ENCODE data around the gene CACTIN. TPM values are rescaled to one million over a fixed set of nuclear protein-coding genes. Genes with fewer than 3 reads are reported as not detected.
A peak's percentile ranks its signal among the peaks of the same experiment; 100 is the strongest.

The CACTIN gene
- total and polyA plus RNA-seq, 2 of the 4 experiments (the other 2 are of a cell fraction), result 10.8 to 19.5 TPM

DNA sequence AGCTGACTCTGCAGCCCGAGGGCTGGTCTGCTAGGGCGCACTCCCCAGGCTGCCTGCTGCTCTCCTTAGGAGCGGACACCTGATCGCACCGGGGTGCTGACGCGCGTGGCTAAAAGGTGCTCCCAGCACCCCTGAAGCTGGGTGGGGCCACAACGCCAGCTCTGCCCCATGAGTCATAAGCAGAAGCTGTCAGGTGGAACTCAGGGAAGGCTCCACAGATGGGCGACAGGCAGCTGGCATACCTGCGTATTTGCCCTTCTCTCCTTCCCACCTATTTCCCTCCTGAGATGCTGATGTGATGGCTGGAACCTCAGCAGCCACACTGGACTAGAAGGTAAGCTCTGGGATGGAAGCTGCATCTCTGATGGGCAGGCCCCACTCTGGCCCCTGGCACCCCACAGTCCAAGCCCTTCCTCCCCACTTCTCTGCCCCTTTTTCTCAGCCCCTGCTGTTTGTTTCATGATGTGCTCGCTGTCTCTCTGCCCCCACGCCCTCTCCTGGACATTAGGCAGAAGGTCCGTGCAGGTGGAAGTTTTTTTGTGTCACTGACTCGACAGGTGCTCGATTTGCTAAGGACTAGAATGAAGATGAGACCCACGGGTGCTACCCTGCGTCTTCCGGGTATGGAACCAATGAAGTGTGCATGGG, 30.3 kb upstream of the CACTIN start:
- Histone ChIP-seq H3K4me1 (ENCODE audit: control insufficient read depth, insufficient read depth, low read length) (peaks cover 3% of the 10 kb centered on the region), H2BK20ac (ENCODE audit: low read depth, low read length) (no peak overlapping the region), H3K4me2 (ENCODE audit: low read depth, low read length) (no peak overlapping the region), H3K27ac (ENCODE audit: insufficient read depth, low read length) (no peak overlapping the region), H4K8ac (ENCODE audit: low read depth in 2 of 2, low read length in 2 of 2) (no peak overlapping the region), H3K79me1 (ENCODE audit: low read depth in 1 of 2, low read length in 2 of 2) (peaks cover 6 to 16% of the 10 kb centered on the region in 2 experiments), H2AK5ac (ENCODE audit: low read depth, low read length) (peak overlapping the region; percentile 42; the same call in 1 of the 2 replicates), H3K9me3 (ENCODE audit: control insufficient read depth, insufficient read depth, low read length) (no peaks in the 10 kb centered on the region), H4K91ac (ENCODE audit: insufficient read depth, low read depth, low read length) (no peak overlapping the region), H4K5ac (ENCODE audit: low read depth, low read length) (no peak overlapping the region), H3K18ac (ENCODE audit: low read depth, low read length) (no peak overlapping the region), H2AK9ac (replicated peaks; ENCODE audit: low read depth, low read length, poor library complexity) (peak overlapping the region; percentile 98), H3K4ac (ENCODE audit: low read depth, low read length) (no peak overlapping the region), H2BK120ac (ENCODE audit: low read depth, low read length) (no peak overlapping the region), H2AFZ (replicated peaks; ENCODE audit: low read length, poor library complexity) (no peak overlapping the region), H3K27me3 (ENCODE audit: control insufficient read depth, insufficient read depth, low read length) (no peaks in the 10 kb centered on the region), H2BK15ac (ENCODE audit: low read depth, low read length) (no peak overlapping the region), H3K9me1 (ENCODE audit: insufficient read depth, low read length) (peaks cover 3% of the 10 kb centered on the region; the same call in 1 of the 2 replicates), H3K56ac (ENCODE audit: extremely low read depth, insufficient read depth, low read length) (no peak overlapping the region), H3K36me3 (ENCODE audit: control insufficient read depth, insufficient read depth, low read length) (peaks cover 65% of the 10 kb centered on the region), H3K4me3 (ENCODE audit: insufficient read depth, low read depth, low read length) (no peak overlapping the region), H3K9ac (ENCODE audit: low read depth, low read length) (no peak overlapping the region), H3K14ac (replicated peaks; ENCODE audit: low read depth, low read length) (no peak overlapping the region), H3K23ac (ENCODE audit: low read depth, low read length) (no peak overlapping the region), H4K20me1 (ENCODE audit: insufficient read depth, low read length) (no peaks in the 10 kb centered on the region), H2BK5ac (ENCODE audit: low read depth, low read length, poor library complexity, severe bottlenecking) (peak overlapping the region; percentile 22)
- 95% methylated on average over 6 of the region's 19 CpGs; no CpG with 5 or more reads in 1 of the 2 experiments for WGBS, 2 experiments (ENCODE audit: extremely low coverage in 2 of 2, insufficient read length in 1 of 2)
- POLR2A ChIA-PET (ENCODE audit: unreplicated experiment), result no interaction called here
- dilution Hi-C loops (cut with HindIII; ENCODE audit: low sequenced_read_pairs, unreplicated experiment), result no loop called here
- TF ChIP-seq NFE2L2 (IDR thresholded peaks at IDR 0.05; ENCODE audit: low read depth, low read length) (no peak), CEBPB (IDR thresholded peaks at IDR 0.05; ENCODE audit: low read depth, low read length) (no peak), POLR2A (IDR thresholded peaks at IDR 0.05; ENCODE audit: low read depth, low read length) (no peak), ELK1 (IDR thresholded peaks at IDR 0.05; ENCODE audit: borderline replicate concordance, low read depth, low read length) (no peak), MAZ (IDR thresholded peaks at IDR 0.05; ENCODE audit: borderline replicate concordance, low read depth, low read length) (no peak), RAD21 (IDR thresholded peaks at IDR 0.05; ENCODE audit: low read length) (no peak), SMC3 (IDR thresholded peaks at IDR 0.05; ENCODE audit: low read depth, low read length) (no peak), FOS (IDR thresholded peaks at IDR 0.05; ENCODE audit: low read depth, low read length) (no peak), MAFK (IDR thresholded peaks at IDR 0.05; ENCODE audit: low read depth, low read length) (no peak), RFX5 (IDR thresholded peaks at IDR 0.05; ENCODE audit: low read depth, low read length) (no peak), BHLHE40 (IDR thresholded peaks at IDR 0.05; ENCODE audit: low read depth, low read length) (no peak), MXI1 (IDR thresholded peaks at IDR 0.05; ENCODE audit: borderline replicate concordance, low read depth, low read length) (no peak), RCOR1 (IDR thresholded peaks at IDR 0.05; ENCODE audit: insufficient replicate concordance, low read length) (no peak), USF2 (IDR thresholded peaks at IDR 0.05; ENCODE audit: low read depth, low read length) (no peak), CHD1 (IDR thresholded peaks at IDR 0.05; ENCODE audit: low read depth, low read length) (no peak)
- TF ChIP-seq, protein P1, sequence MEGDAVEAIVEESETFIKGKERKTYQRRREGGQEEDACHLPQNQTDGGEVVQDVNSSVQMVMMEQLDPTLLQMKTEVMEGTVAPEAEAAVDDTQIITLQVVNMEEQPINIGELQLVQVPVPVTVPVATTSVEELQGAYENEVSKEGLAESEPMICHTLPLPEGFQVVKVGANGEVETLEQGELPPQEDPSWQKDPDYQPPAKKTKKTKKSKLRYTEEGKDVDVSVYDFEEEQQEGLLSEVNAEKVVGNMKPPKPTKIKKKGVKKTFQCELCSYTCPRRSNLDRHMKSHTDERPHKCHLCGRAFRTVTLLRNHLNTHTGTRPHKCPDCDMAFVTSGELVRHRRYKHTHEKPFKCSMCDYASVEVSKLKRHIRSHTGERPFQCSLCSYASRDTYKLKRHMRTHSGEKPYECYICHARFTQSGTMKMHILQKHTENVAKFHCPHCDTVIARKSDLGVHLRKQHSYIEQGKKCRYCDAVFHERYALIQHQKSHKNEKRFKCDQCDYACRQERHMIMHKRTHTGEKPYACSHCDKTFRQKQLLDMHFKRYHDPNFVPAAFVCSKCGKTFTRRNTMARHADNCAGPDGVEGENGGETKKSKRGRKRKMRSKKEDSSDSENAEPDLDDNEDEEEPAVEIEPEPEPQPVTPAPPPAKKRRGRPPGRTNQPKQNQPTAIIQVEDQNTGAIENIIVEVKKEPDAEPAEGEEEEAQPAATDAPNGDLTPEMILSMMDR (conservative IDR thresholded peaks at IDR 0.05; ENCODE audit: low read depth, low read length), result no peak
- DNase-seq (no peak), ATAC-seq (ENCODE audit: low read depth) (no peak)
- intact Hi-C loops (cut with micrococcal nuclease), result no loop called here
- CTCF ChIA-PET, result no interaction called here
- no TSS peak for BruUV-seq (replicated peaks)
- in situ Hi-C loops (cut with MboI; ENCODE audit: low sequenced_read_pairs), result no loop called here

Data from IMR-90 (cell line).